SK-N-MC (cell line): ENCODE measurements around the gene SLC25A42.

Source experiments
- DNase-seq: peaks from one replicate; pipeline ENCODE4 v3.0.0-alpha.2; 2011; ENCODE audit warnings: low read depth, low spot score
- H3K27ac ChIP-seq: fragments of 200-600 bp; sonication (generic); 2 replicates; pipeline ENCODE4 v1.5.1; 2016; ENCODE audit warnings: mixed run types
- H3K36me3 ChIP-seq: fragments of 200-600 bp; sonication (generic); 2 replicates; pipeline ENCODE4 v1.6.1; 2017; ENCODE audit warnings: antibody characterized with exemption, low read length, mixed read lengths; ENCODE audit not compliant: insufficient read depth
- H3K4me3 ChIP-seq: fragments of 200-600 bp; sonication (generic); 2 replicates; pipeline ENCODE4 v1.5.1; 2016
- H3K9ac ChIP-seq: fragments of 200-600 bp; sonication (generic); 2 replicates; pipeline ENCODE4 v1.8.0; 2017; ENCODE audit warnings: mixed run types, mixed read lengths; ENCODE audit not compliant: insufficient read length
- H3K9me3 ChIP-seq: fragments of 200-600 bp; sonication (generic); 2 replicates; pipeline ENCODE4 v1.6.1; 2017; ENCODE audit warnings: low read depth, mild to moderate bottlenecking, antibody characterized with exemption, low read length, moderate library complexity, mixed read lengths
- EZH2 ChIP-seq: fragments of 200-600 bp; sonication (generic); IDR thresholded peaks from one replicate; pipeline ENCODE4 v1.6.1; 2017; ENCODE audit warnings: antibody characterized with exemption
- FOXP2 ChIP-seq: optimal IDR thresholded peaks from 2 replicates; pipeline ENCODE3; 2011; ENCODE audit warnings: mild to moderate bottlenecking, moderate library complexity; ENCODE audit not compliant: insufficient read depth; ENCODE audit errors: extremely low read length, control extremely low read depth
- POLR2AphosphoS5 ChIP-seq: IDR thresholded peaks from 2 replicates; pipeline ENCODE4 v1.6.1; 2012; ENCODE audit warnings: mild to moderate bottlenecking, low read depth, low read length, borderline replicate concordance

SLC25A42 gene

DNA sequence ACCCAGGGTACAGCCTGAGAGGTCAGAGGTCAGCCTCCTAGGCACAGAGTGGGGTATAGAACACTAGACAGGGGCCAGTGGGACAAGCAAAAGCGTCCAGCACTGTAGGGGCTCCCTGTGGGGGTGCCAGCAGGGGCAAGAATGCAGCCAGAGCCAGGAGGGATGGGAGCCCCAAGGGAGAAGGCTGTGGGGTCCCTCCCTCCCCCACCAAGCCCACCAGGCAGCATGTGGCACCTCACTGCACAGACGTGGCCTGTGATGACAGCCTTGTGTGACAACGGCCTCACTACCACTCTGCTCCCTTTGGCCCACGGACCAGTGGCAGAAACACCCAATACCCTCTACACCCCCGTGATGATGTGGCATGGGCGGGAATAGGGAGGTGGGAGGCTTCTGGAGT lies 20.3 kb upstream of the SLC25A42 start:
- Histone ChIP-seq H3K9ac (no peak overlapping the region), H3K4me3 (no peak overlapping the region), H3K9me3 (no peaks in the 10 kb centered on the region), H3K27ac (no peak overlapping the region), H3K36me3 (peaks cover 42% of the 10 kb centered on the region)
- no peak for DNase-seq
- TF ChIP-seq FOXP2 (no peak), POLR2AphosphoS5 (no peak), EZH2 (no peak)

- H3K4me3 ChIP-seq = no peak overlapping the region
- H3K9me3 ChIP-seq = no peaks in the 10 kb centered on the region
- H3K27ac ChIP-seq = no peak overlapping the region
- H3K9ac ChIP-seq = no peak overlapping the region
- peaks cover 38% of the 10 kb centered on the region for H3K36me3 ChIP-seq
- TF ChIP-seq FOXP2 (no peak), POLR2AphosphoS5 (no peak), EZH2 (no peak)
- no peak for DNase-seq
Measured at GRCh38 chr19:19043881-19044280, 19.9 kb upstream of the SLC25A42 start.

DNA sequence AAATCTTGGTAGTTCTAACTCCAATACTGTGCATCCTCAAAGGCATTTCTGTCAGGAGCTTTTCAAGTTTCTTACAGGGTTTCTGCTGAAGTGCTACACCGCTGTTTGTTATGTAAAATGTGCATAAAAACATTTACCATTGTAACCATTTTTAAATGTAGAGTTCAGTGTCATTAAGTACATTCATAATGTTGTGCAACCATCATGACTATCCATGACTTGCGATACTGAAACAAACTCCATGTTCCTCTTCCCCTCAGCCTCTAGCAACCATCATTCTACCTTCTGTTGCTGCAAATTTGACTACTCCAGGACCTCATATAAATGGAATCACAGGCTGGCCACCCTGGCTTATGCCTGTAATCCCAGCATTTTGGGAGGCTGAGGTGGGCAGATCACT lies 14.4 kb upstream of the SLC25A42 start:
- H3K9me3 ChIP-seq = no peaks in the 10 kb centered on the region
- no peak for DNase-seq
- H3K36me3 ChIP-seq = peaks cover 47% of the 10 kb centered on the region
- H3K9ac ChIP-seq = no peak overlapping the region
- H3K27ac ChIP-seq = no peak overlapping the region
- H3K4me3 ChIP-seq = no peak overlapping the region
- TF ChIP-seq POLR2AphosphoS5 (no peak), FOXP2 (no peak), EZH2 (no peak)

DNA sequence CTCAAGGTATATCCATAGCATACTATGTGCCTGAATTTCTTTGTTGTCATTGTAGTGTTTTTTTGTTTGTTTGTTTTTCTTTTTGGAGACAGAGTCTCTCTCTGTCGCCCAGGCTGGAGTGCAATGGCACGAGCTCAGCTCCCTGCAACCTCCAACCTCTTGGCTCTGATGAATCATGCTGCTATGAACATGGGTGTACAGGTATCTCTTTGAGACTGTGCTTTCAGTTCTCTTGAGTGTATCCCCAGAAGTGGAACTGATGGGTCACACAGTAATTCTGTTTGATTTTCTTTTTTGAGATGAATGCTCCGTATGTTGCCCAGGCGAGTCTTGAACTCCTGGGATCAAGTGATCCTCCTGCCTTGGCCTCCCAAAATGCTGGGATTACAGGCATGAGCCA lies 13.7 kb upstream of the SLC25A42 start:
- Histone ChIP-seq H3K27ac (no peak overlapping the region), H3K9ac (no peak overlapping the region), H3K4me3 (no peak overlapping the region), H3K9me3 (no peaks in the 10 kb centered on the region), H3K36me3 (peaks cover 51% of the 10 kb centered on the region)
- no peak for DNase-seq
- TF ChIP-seq EZH2 (no peak), FOXP2 (no peak), POLR2AphosphoS5 (no peak)

DNA sequence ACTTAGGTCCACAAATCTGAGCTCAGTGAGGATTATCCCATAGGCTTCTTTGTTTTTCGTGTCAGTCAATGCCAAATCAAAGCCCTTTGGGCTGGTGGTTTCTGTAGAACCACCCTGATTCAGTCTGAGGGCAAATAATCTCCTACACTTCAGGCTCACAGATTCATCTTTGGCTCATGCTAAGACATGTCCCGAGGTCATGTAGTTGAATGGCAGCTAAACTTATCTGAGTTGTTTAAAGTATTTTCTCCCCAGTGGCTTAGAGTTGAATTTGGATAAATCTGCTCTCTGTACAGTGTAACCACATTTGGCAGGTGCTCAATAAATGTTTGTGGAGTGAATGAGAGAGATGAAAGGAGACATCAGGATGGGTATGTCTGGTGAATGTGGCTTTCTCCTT lies 13.1 kb upstream of the SLC25A42 start:
- no peak overlapping the region for H3K4me3 ChIP-seq
- TF ChIP-seq FOXP2 = no peak
- no peak for TF ChIP-seq EZH2
- no peak for TF ChIP-seq POLR2AphosphoS5
- DNase-seq = no peak
- no peak overlapping the region for H3K9ac ChIP-seq
- H3K27ac ChIP-seq = no peak overlapping the region
- no peaks in the 10 kb centered on the region for H3K9me3 ChIP-seq
- peaks cover 57% of the 10 kb centered on the region for H3K36me3 ChIP-seq

GRCh38 chr19:19051478-19052213 lies 12.1 kb upstream of the SLC25A42 start:
- DNase-seq = no peak
- Histone ChIP-seq H3K9ac (no peak overlapping the region), H3K27ac (no peak overlapping the region), H3K9me3 (no peaks in the 10 kb centered on the region), H3K36me3 (peaks cover 61% of the 10 kb centered on the region), H3K4me3 (no peak overlapping the region)
- TF ChIP-seq FOXP2 (no peak), POLR2AphosphoS5 (no peak), EZH2 (no peak)

- no peak overlapping the region for H3K27ac ChIP-seq
- DNase-seq = no peak
- no peaks in the 10 kb centered on the region for H3K9me3 ChIP-seq
- TF ChIP-seq POLR2AphosphoS5 (no peak), FOXP2 (no peak), EZH2 (no peak)
- H3K4me3 ChIP-seq = no peak overlapping the region
- no peak overlapping the region for H3K9ac ChIP-seq
- peaks cover 65% of the 10 kb centered on the region for H3K36me3 ChIP-seq
Measured at GRCh38 chr19:19052921-19053320, 10.9 kb upstream of the SLC25A42 start.

- H3K27ac ChIP-seq = no peak overlapping the region
- TF ChIP-seq FOXP2 (no peak), EZH2 (no peak), POLR2AphosphoS5 (no peak)
- no peak overlapping the region for H3K9ac ChIP-seq
- H3K9me3 ChIP-seq = no peaks in the 10 kb centered on the region
- no peak overlapping the region for H3K4me3 ChIP-seq
- H3K36me3 ChIP-seq = peaks cover 68% of the 10 kb centered on the region
- no peak for DNase-seq
Measured at GRCh38 chr19:19053508-19054314, 10.1 kb upstream of the SLC25A42 start.

GRCh38 chr19:19054315-19054938 lies 9.4 kb upstream of the SLC25A42 start:
- no peak overlapping the region for H3K27ac ChIP-seq
- no peak for DNase-seq
- H3K4me3 ChIP-seq = no peak overlapping the region
- no peak overlapping the region for H3K9ac ChIP-seq
- H3K36me3 ChIP-seq = peaks cover 70% of the 10 kb centered on the region
- no peak for TF ChIP-seq POLR2AphosphoS5
- no peaks in the 10 kb centered on the region for H3K9me3 ChIP-seq
